ENCODE data around the gene RRAS2. TPM values are rescaled to one million over a fixed set of nuclear protein-coding genes. Genes with fewer than 3 reads are reported as not detected.

The RRAS2 gene
- total and polyA plus RNA-seq, 8 donors = 9.0 to 21.8 (median 14.8) TPM

DNA sequence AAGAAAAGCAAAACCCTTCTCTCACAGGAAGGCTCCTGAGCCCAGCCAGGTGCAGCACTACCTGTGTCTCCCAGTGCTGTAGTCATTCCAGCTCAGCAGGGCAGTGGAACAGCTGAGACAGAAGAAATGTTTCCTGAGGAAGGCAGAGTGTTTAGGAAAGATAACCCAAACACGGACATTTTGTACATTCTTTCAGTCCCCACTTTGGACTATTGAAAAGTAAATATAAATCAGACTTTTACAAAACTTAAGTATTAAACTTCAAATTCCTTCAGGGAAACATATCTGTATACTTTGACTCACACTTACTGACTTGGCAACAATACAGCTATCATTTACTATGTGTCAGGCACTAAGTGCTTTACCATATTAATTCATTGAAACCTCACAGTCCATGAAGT lies 40.4 kb downstream of the RRAS2 start:
- ATAC-seq = peak; percentile 55 to 68 (median 56)
- intact Hi-C loops (cut with DNase I) = no loop called here
- H3K36me3 ChIP-seq = no peaks in the 10 kb centered on the region
- no peak overlapping the region for H3K27ac ChIP-seq
- TF ChIP-seq, protein P1, sequence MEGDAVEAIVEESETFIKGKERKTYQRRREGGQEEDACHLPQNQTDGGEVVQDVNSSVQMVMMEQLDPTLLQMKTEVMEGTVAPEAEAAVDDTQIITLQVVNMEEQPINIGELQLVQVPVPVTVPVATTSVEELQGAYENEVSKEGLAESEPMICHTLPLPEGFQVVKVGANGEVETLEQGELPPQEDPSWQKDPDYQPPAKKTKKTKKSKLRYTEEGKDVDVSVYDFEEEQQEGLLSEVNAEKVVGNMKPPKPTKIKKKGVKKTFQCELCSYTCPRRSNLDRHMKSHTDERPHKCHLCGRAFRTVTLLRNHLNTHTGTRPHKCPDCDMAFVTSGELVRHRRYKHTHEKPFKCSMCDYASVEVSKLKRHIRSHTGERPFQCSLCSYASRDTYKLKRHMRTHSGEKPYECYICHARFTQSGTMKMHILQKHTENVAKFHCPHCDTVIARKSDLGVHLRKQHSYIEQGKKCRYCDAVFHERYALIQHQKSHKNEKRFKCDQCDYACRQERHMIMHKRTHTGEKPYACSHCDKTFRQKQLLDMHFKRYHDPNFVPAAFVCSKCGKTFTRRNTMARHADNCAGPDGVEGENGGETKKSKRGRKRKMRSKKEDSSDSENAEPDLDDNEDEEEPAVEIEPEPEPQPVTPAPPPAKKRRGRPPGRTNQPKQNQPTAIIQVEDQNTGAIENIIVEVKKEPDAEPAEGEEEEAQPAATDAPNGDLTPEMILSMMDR (IDR thresholded peaks at IDR 0.05) = no peak
- 15 to 17% methylated on average over 1 of the region's 1 CpG for WGBS, 2 donors
- FAIRE-seq = no peak
- H3K4me3 ChIP-seq = no peak overlapping the region
- H3K4me1 ChIP-seq = peaks cover 0 to 6% (median 6%) of the 10 kb centered on the region in 3 donors
- H3K9me3 ChIP-seq = no peaks in the 10 kb centered on the region
- no peaks in the 10 kb centered on the region for H3K27me3 ChIP-seq
- DNase-seq = no peak

- Histone ChIP-seq H3K9me3 (no peaks in the 10 kb centered on the region), H3K4me3 (no peak overlapping the region), H3K4me1 (peaks cover 0 to 6% (median 6%) of the 10 kb centered on the region in 3 donors), H3K27ac (no peak overlapping the region), H3K27me3 (no peaks in the 10 kb centered on the region), H3K36me3 (no peaks in the 10 kb centered on the region)
- intact Hi-C loops (cut with DNase I) = no loop called here
- WGBS, 2 donors = 78 to 80% methylated on average over 7 of the region's 7 CpGs
- DNase-seq (no peak), FAIRE-seq (no peak), ATAC-seq (no peak)
- TF ChIP-seq, protein P1 (IDR thresholded peaks at IDR 0.05) = no peak
Observed at GRCh38 chr11:14317659-14318325, 41.2 kb downstream of the RRAS2 start.

- Histone ChIP-seq H3K4me3 (no peak overlapping the region), H3K36me3 (no peaks in the 10 kb centered on the region), H3K27ac (no peak overlapping the region), H3K27me3 (no peaks in the 10 kb centered on the region), H3K4me1 (peaks cover 0 to 6% (median 6%) of the 10 kb centered on the region in 3 donors), H3K9me3 (no peaks in the 10 kb centered on the region)
- ATAC-seq = no peak
- no peak for DNase-seq
- no peak for FAIRE-seq
- TF ChIP-seq, protein P1 (IDR thresholded peaks at IDR 0.05) = no peak
- intact Hi-C loops (cut with DNase I) = no loop called here
- WGBS, 2 donors = 87 to 91% methylated on average over 2 of the region's 2 CpGs
Observed at GRCh38 chr11:14315130-14315529, 43.9 kb downstream of the RRAS2 start.

- Histone ChIP-seq H3K36me3 (no peaks in the 10 kb centered on the region), H3K9me3 (no peaks in the 10 kb centered on the region), H3K27me3 (no peaks in the 10 kb centered on the region), H3K27ac (no peak overlapping the region), H3K4me3 (no peak overlapping the region), H3K4me1 (peaks cover 3 to 9% (median 6%) of the 10 kb centered on the region in 3 donors)
- FAIRE-seq (no peak), DNase-seq (no peak), ATAC-seq (no peak)
- 82 to 88% methylated on average over 2 of the region's 2 CpGs for WGBS, 2 donors
- intact Hi-C loops (cut with DNase I) = no loop called here
- TF ChIP-seq, protein P1 (IDR thresholded peaks at IDR 0.05) = no peak
Observed at GRCh38 chr11:14314127-14314526, 44.9 kb downstream of the RRAS2 start.

DNA sequence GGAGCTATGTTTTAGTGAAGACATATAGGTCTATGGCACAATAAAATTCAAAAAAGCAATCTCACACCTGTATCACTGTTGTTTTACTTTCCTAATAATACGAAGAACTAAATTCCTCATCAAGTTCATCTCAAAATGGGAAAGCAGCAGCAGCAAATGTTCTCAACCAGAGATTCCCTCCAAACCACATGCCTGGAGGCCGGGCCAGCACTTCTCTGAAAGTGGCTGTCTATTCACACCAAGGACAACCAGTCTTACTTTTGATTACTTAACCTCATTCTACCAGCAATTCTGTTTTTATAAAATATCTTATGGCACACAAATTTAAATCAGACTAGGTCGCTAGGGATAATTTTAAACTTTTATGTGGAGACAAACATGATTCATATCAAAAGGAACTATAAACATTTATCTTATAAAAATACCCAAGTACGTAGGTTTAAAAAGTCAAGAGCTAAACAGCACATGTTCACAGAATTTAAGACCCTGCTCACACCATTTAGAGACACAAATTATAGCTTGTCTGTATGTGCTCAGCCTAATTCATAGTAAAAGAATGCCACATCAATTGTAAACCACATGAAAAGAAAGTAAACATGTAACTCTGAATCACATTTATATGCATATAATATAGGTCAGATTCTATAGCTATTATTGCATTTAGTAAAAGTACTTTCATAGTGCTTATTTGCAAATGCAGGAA lies 46.1 kb downstream of the RRAS2 start:
- Histone ChIP-seq H3K4me1 (peaks cover 6 to 15% (median 11%) of the 10 kb centered on the region in 3 donors), H3K4me3 (no peak overlapping the region), H3K9me3 (no peaks in the 10 kb centered on the region), H3K36me3 (no peaks in the 10 kb centered on the region), H3K27me3 (no peaks in the 10 kb centered on the region), H3K27ac (no peak overlapping the region)
- FAIRE-seq (peak; percentile 39), DNase-seq (no peak), ATAC-seq (no peak)
- WGBS, 2 donors = 62 to 68% methylated on average over 4 of the region's 4 CpGs
- TF ChIP-seq, protein P1 (IDR thresholded peaks at IDR 0.05) = no peak
- intact Hi-C loops (cut with DNase I) = no loop called here

All from pancreas (tissue), 10 donors.